ENCODE measurements around the gene GABRB3. TPM values are rescaled to one million over a fixed set of nuclear protein-coding genes. Genes with fewer than 3 reads are reported as not detected.

The GABRB3 gene
- total and polyA plus RNA-seq, 2 donors from 2014 or later: 4.7 to 6.9 TPM

DNA sequence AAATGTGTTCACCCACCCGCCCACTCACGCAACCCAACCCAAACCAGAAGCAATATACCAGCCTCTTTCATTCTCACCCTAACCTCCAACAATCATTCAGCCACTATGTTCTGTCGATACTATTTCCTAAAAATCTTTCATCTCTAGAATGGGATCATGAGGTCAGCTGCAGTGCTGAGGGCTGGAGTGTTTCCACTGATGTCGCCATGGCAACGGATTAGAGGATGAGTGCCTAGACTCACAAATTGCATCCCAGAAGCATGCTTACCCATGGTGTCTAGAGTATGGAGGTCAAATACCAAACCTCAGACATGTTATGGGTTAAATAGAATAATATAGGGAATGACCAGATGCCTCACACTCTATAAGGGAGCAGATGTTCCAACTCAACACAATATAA lies 138.5 kb downstream of the GABRB3 start:
- Histone ChIP-seq H3K4me3 (ENCODE audit: low read length in 3 of 3) (no peak overlapping the region), H3K9me3 (ENCODE audit: control insufficient read depth in 2 of 3, insufficient read depth in 1 of 3, low read length in 3 of 3) (no peaks in the 10 kb centered on the region), H3K4me1 (ENCODE audit: control insufficient read depth in 2 of 3, insufficient read depth in 2 of 3, low read depth in 1 of 3, low read length in 3 of 3) (no peaks in the 10 kb centered on the region), H3K9ac (ENCODE audit: low read length in 3 of 3) (no peak overlapping the region), H3K27ac (ENCODE audit: low read depth in 2 of 2, low read length in 2 of 2) (no peak overlapping the region), H3K27me3 (ENCODE audit: control insufficient read depth, insufficient read depth, low read length) (no peaks in the 10 kb centered on the region), H3K36me3 (ENCODE audit: control insufficient read depth in 2 of 3, insufficient read depth in 3 of 3, low read length in 3 of 3) (no peaks in the 10 kb centered on the region)
- DNase-seq: no peak
- FAIRE-seq: no peak
- intact Hi-C loops (cut with DNase I): no loop called here
- TF ChIP-seq, protein P1, sequence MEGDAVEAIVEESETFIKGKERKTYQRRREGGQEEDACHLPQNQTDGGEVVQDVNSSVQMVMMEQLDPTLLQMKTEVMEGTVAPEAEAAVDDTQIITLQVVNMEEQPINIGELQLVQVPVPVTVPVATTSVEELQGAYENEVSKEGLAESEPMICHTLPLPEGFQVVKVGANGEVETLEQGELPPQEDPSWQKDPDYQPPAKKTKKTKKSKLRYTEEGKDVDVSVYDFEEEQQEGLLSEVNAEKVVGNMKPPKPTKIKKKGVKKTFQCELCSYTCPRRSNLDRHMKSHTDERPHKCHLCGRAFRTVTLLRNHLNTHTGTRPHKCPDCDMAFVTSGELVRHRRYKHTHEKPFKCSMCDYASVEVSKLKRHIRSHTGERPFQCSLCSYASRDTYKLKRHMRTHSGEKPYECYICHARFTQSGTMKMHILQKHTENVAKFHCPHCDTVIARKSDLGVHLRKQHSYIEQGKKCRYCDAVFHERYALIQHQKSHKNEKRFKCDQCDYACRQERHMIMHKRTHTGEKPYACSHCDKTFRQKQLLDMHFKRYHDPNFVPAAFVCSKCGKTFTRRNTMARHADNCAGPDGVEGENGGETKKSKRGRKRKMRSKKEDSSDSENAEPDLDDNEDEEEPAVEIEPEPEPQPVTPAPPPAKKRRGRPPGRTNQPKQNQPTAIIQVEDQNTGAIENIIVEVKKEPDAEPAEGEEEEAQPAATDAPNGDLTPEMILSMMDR (IDR thresholded peaks at IDR 0.05; ENCODE audit: borderline replicate concordance, extremely low read depth, insufficient read depth): no peak

DNA sequence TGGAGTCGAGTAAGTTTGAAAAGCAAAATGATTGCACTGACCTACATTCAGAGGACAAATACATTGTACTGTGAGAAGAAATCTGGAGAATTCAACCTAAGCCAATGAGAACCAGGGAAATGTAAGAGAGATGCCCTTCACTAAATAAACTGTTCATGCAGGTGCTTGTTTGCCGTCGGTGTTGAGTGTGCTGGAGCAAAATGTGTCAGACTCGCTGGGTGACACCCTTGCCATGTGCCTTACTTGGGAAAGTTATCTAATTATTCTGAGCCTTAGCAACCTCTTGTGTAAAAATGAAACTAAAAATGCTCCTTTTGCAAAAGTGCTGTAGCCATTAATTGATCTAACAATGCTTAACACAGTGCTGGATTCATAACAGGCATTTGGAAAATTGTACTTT lies 140.4 kb downstream of the GABRB3 start:
- intact Hi-C loops (cut with DNase I): no loop called here
- Histone ChIP-seq H3K36me3 (ENCODE audit: control insufficient read depth in 2 of 3, insufficient read depth in 3 of 3, low read length in 3 of 3) (no peaks in the 10 kb centered on the region), H3K9me3 (ENCODE audit: control insufficient read depth in 2 of 3, insufficient read depth in 1 of 3, low read length in 3 of 3) (no peaks in the 10 kb centered on the region), H3K4me1 (ENCODE audit: control insufficient read depth in 2 of 3, insufficient read depth in 2 of 3, low read depth in 1 of 3, low read length in 3 of 3) (no peaks in the 10 kb centered on the region), H3K27me3 (ENCODE audit: control insufficient read depth, insufficient read depth, low read length) (no peaks in the 10 kb centered on the region), H3K4me3 (ENCODE audit: low read length in 3 of 3) (no peak overlapping the region), H3K9ac (ENCODE audit: low read length in 3 of 3) (no peak overlapping the region), H3K27ac (ENCODE audit: low read depth in 2 of 2, low read length in 2 of 2) (no peak overlapping the region)
- TF ChIP-seq, protein P1 (IDR thresholded peaks at IDR 0.05; ENCODE audit: borderline replicate concordance, extremely low read depth, insufficient read depth): no peak
- FAIRE-seq (no peak), DNase-seq (no peak)

DNA sequence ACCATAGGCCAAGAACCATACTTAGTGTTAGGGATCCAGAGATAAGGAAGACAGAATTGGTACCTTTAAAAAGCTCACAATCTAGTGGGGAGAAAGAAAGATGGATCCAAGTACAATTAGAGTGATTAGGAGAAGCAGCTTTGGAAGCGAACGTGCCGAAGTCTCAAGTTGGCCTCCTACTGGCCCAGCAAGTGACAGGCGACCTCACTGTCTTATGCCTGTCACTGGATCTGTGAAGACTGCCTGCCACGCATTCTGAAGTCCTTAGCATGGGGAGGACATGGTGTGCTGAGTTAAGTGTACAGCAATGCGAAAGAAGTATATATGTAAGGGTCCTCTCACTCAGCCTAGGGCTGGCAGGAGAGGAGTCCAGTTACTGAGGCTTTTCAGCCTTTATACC lies 141.0 kb downstream of the GABRB3 start:
- H3K9me3 ChIP-seq (ENCODE audit: control insufficient read depth in 2 of 3, insufficient read depth in 1 of 3, low read length in 3 of 3): peaks cover 0 to under 1% (median 0%) of the 10 kb centered on the region in 3 donors
- H3K4me1 ChIP-seq (ENCODE audit: control insufficient read depth in 2 of 3, insufficient read depth in 2 of 3, low read depth in 1 of 3, low read length in 3 of 3): no peaks in the 10 kb centered on the region
- FAIRE-seq (no peak), DNase-seq (no peak)
- H3K36me3 ChIP-seq (ENCODE audit: control insufficient read depth in 2 of 3, insufficient read depth in 3 of 3, low read length in 3 of 3): no peaks in the 10 kb centered on the region
- intact Hi-C loops (cut with DNase I): no loop called here
- no peaks in the 10 kb centered on the region for H3K27me3 ChIP-seq (ENCODE audit: control insufficient read depth, insufficient read depth, low read length)
- no peak overlapping the region for H3K27ac ChIP-seq (ENCODE audit: low read depth in 2 of 2, low read length in 2 of 2)
- no peak overlapping the region for H3K9ac ChIP-seq (ENCODE audit: low read length in 3 of 3)
- TF ChIP-seq, protein P1 (IDR thresholded peaks at IDR 0.05; ENCODE audit: borderline replicate concordance, extremely low read depth, insufficient read depth): no peak
- no peak overlapping the region for H3K4me3 ChIP-seq (ENCODE audit: low read length in 3 of 3)

DNA sequence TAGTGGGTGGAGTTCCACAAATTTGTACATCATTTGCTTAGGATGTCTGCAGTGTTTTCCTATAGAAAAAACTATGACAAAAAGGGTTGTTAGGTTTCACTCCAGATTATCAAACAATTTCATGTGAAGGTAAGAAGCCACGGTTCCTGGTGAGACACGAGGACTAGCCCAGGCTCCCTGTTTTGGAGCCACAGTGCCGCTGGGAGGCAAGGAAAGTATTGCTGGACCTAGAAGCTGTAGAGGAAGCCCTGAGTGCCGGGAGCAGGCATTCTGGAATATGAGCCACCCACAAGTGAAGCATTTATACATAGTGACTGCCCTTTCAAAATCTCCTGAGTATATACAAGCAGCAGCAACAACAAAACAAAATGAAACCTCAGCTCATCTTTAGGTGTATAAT lies 142.0 kb downstream of the GABRB3 start:
- TF ChIP-seq, protein P1 (IDR thresholded peaks at IDR 0.05; ENCODE audit: borderline replicate concordance, extremely low read depth, insufficient read depth): no peak
- H3K27ac ChIP-seq (ENCODE audit: low read depth in 2 of 2, low read length in 2 of 2): no peak overlapping the region
- H3K36me3 ChIP-seq (ENCODE audit: control insufficient read depth in 2 of 3, insufficient read depth in 3 of 3, low read length in 3 of 3): no peaks in the 10 kb centered on the region
- no peak overlapping the region for H3K4me3 ChIP-seq (ENCODE audit: low read length in 3 of 3)
- H3K9me3 ChIP-seq (ENCODE audit: control insufficient read depth in 2 of 3, insufficient read depth in 1 of 3, low read length in 3 of 3): peaks cover 0 to 2% (median 0%) of the 10 kb centered on the region in 3 donors
- DNase-seq (no peak), FAIRE-seq (no peak)
- intact Hi-C loops (cut with DNase I): no loop called here
- no peaks in the 10 kb centered on the region for H3K27me3 ChIP-seq (ENCODE audit: control insufficient read depth, insufficient read depth, low read length)
- H3K9ac ChIP-seq (ENCODE audit: low read length in 3 of 3): no peak overlapping the region
- no peaks in the 10 kb centered on the region for H3K4me1 ChIP-seq (ENCODE audit: control insufficient read depth in 2 of 3, insufficient read depth in 2 of 3, low read depth in 1 of 3, low read length in 3 of 3)
